Memory B cell (primary cell): Measurements from ENCODE around the gene DRAXIN.
A peak's percentile ranks its signal among the peaks of the same experiment; 100 is the strongest.

Source experiments
- ATAC-seq: fragments of 150-1000 bp; cut with Tn5 transposase; 2 replicates; pipeline ENCODE4 v1.10.0; 2021; ENCODE audit warnings: low read depth, mild to moderate bottlenecking, moderate library complexity
- DNase-seq, 2 donors: peaks; one replicate each; pipeline ENCODE4 v3.0.0; 2022; ENCODE audit warnings: low spot score in 2 of 2
- H3K27ac Mint-ChIP-seq: one replicate; pipeline ENCODE4 v1.8.0; 2022; ENCODE audit warnings: mild to moderate bottlenecking, moderate library complexity, mixed read lengths
- H3K27me3 Mint-ChIP-seq: one replicate; pipeline ENCODE4 v1.8.0; 2022; ENCODE audit warnings: mixed read lengths
- H3K36me3 Mint-ChIP-seq: one replicate; pipeline ENCODE4 v1.8.0; 2022; ENCODE audit warnings: mild to moderate bottlenecking, mixed read lengths
- H3K4me1 Mint-ChIP-seq: one replicate; pipeline ENCODE4 v1.8.0; 2022; ENCODE audit warnings: mixed read lengths
- H3K4me3 Mint-ChIP-seq: one replicate; pipeline ENCODE4 v1.8.0; 2022; ENCODE audit warnings: mild to moderate bottlenecking, moderate library complexity, mixed read lengths
- H3K9me3 Mint-ChIP-seq: one replicate; pipeline ENCODE4 v1.8.0; 2022; ENCODE audit warnings: mixed read lengths

The DRAXIN gene

DNA sequence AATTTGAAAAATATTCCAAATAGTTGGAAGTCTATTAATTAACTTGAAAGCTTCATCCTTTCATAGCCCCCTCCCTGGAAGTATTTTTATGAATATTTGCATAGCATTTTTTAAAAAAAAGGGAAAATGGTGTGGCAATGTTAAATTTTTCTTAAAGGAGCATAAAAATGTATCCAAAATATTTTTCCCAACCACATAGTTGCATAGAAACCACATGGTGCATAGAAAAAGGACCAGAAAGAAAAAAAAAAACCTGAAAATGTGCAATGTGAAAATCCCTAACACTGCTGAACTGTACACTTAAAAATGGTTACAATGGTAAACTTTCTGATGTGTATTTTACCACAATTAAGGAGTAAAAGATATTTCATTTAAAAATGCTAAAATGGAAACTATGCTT lies 78.5 kb downstream of the DRAXIN start:
- Mint-ChIP-seq H3K4me1 (peaks cover 3% of the 10 kb centered on the region), H3K9me3 (no peaks in the 10 kb centered on the region), H3K27me3 (peaks cover 3% of the 10 kb centered on the region), H3K4me3 (no peak overlapping the region), H3K27ac (no peak overlapping the region), H3K36me3 (no peaks in the 10 kb centered on the region)
- DNase-seq, result no peak
- no peak for ATAC-seq

DNA sequence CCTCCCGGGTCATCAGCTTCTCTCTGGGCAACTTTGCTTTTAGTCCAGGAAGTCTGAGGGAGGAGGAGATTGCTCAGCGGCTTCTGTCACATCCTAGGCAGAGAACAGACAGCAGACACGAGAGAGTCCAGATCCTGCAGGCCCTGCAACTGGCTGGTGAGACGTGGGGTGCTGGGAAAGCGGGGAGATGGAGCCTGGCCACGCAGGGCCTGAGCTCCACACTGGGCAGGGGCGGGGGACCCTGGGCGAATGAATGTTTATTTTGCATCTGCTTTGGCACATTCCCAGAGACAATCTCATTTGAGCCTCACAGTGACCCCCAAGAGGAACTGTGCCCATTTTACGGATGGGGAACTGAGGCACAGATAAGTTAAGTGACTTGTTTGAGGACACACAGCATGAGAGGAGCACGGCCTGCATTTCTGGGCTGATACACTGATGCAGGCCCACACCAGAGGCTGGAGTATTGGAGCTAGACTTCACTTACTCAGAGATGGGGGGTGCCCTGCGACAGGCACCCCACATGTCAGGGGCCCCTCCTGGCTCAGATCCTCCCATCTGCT lies 80.1 kb downstream of the DRAXIN start:
- H3K4me3 Mint-ChIP-seq, result no peak overlapping the region
- no peak overlapping the region for H3K27ac Mint-ChIP-seq
- ATAC-seq (no peak), DNase-seq (no peak)
- H3K9me3 Mint-ChIP-seq, result no peaks in the 10 kb centered on the region
- H3K27me3 Mint-ChIP-seq, result peaks cover 5% of the 10 kb centered on the region
- H3K4me1 Mint-ChIP-seq, result peaks cover 3% of the 10 kb centered on the region
- no peaks in the 10 kb centered on the region for H3K36me3 Mint-ChIP-seq

- Mint-ChIP-seq H3K4me1 (peaks cover 3% of the 10 kb centered on the region), H3K4me3 (no peak overlapping the region), H3K27me3 (peaks cover 5% of the 10 kb centered on the region), H3K27ac (no peak overlapping the region), H3K9me3 (no peaks in the 10 kb centered on the region), H3K36me3 (no peaks in the 10 kb centered on the region)
- DNase-seq (no peak), ATAC-seq (peak; percentile 27)
These were observed 80.9 kb downstream of the DRAXIN start for GRCh38 chr1:11772458-11772857.

DNA sequence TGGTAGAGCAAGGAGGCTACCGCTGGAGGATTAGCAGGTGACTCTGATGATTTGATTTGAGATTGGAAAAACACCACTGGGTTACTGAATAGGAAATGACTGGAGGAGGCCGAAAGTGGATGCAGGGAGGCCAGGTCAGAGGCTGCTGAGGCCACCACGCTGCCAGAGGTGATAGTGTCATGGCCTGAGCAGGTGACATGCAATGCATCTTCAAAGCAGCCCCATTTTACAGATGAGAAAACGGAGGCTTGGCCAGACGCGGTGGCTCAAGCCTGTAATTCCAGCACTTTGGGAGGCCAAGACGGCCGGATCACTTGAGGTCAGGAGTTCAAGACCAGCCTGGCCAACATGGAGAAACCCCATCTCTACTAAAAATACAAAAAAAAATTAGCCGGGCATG lies 83.2 kb downstream of the DRAXIN start:
- no peak overlapping the region for H3K27ac Mint-ChIP-seq
- DNase-seq, result no peak
- peaks cover 3% of the 10 kb centered on the region for H3K4me1 Mint-ChIP-seq
- no peak overlapping the region for H3K4me3 Mint-ChIP-seq
- ATAC-seq, result no peak
- no peaks in the 10 kb centered on the region for H3K9me3 Mint-ChIP-seq
- H3K36me3 Mint-ChIP-seq, result no peaks in the 10 kb centered on the region
- peaks cover 7% of the 10 kb centered on the region for H3K27me3 Mint-ChIP-seq
